SU-DHL-6 (cell line): ENCODE data around the gene AGL.

Source experiments
- H2AFZ ChIP-seq: fragments of 200-600 bp; sonication (generic); 2 replicates; pipeline ENCODE4 v1.6.1; 2014; ENCODE audit warnings: low read depth, mild to moderate bottlenecking, moderate library complexity, mixed read lengths, antibody characterized with exemption, low read length; ENCODE audit not compliant: severe bottlenecking
- H3F3A ChIP-seq: fragments of 200-600 bp; shearing (Covaris generic); 2 replicates; pipeline ENCODE4 v1.6.0; 2016; ENCODE audit warnings: antibody characterized with exemption, mild to moderate bottlenecking; ENCODE audit not compliant: insufficient read depth
- H3K27ac ChIP-seq: fragments of 200-600 bp; sonication (generic); 2 replicates; pipeline ENCODE4 v1.5.1; 2016; ENCODE audit warnings: low read depth, mild to moderate bottlenecking, low read length, moderate library complexity, mixed read lengths
- H3K27me3 ChIP-seq: fragments of 200-600 bp; sonication (generic), shearing (Covaris generic); 2 replicates; pipeline ENCODE4 v1.6.0; 2014; ENCODE audit warnings: mild to moderate bottlenecking, low read length
- H3K36me3 ChIP-seq: fragments of 200-600 bp; sonication (generic); 2 replicates; pipeline ENCODE4 v1.6.1; 2014; ENCODE audit warnings: mild to moderate bottlenecking, low read length, mixed read lengths
- H3K4me2 ChIP-seq: fragments of 300-600, 200-600 bp; shearing (Covaris generic), sonication (generic); 2 replicates; pipeline ENCODE4 v1.6.0; 2014; ENCODE audit warnings: low read length, low read depth, mild to moderate bottlenecking; ENCODE audit not compliant: poor library complexity, severe bottlenecking
- H3K4me3 ChIP-seq: fragments of 200-600 bp; sonication (generic); 2 replicates; pipeline ENCODE4 v1.5.1; 2014; ENCODE audit warnings: antibody characterized with exemption, low read length, mild to moderate bottlenecking, mixed read lengths; ENCODE audit not compliant: insufficient read depth, poor library complexity, severe bottlenecking
- H3K79me2 ChIP-seq: fragments of 200-600 bp; sonication (generic); 2 replicates; pipeline ENCODE4 v1.6.1; 2014; ENCODE audit warnings: mild to moderate bottlenecking, low read length, moderate library complexity; ENCODE audit not compliant: insufficient read depth
- H3K9ac ChIP-seq: fragments of 200-600 bp; sonication (generic); 2 replicates; pipeline ENCODE4 v1.7.0; 2014; ENCODE audit warnings: mild to moderate bottlenecking, low read length
- H3K9me2 ChIP-seq: fragments of 200-600 bp; sonication (generic); replicated peaks from 2 replicates; pipeline ENCODE4 v1.6.1; 2014; ENCODE audit warnings: low read length; ENCODE audit not compliant: insufficient read depth
- H3K9me3 ChIP-seq: fragments of 200-600 bp; sonication (generic); 2 replicates; pipeline ENCODE4 v1.6.1; 2014; ENCODE audit warnings: low read length, mixed read lengths; ENCODE audit not compliant: insufficient read depth
- H4K20me1 ChIP-seq: fragments of 200-600 bp; sonication (generic); 2 replicates; pipeline ENCODE4 v1.6.1; 2014; ENCODE audit warnings: low read depth, mild to moderate bottlenecking, antibody characterized with exemption, low read length, moderate library complexity, mixed read lengths
- EZH2phosphoT487 ChIP-seq: fragments of 200-600 bp; sonication (generic), shearing (Covaris generic); conservative IDR thresholded peaks from 2 replicates; pipeline ENCODE4 v1.6.1; 2018; ENCODE audit warnings: mild to moderate bottlenecking, antibody characterized with exemption, low read length, moderate library complexity, mixed read lengths
- TF ChIP-seq, protein P1 (sequence below): fragments of 200-600 bp; sonication (generic); IDR thresholded peaks from one replicate; pipeline ENCODE4 v1.5.1; 2017; ENCODE audit warnings: antibody characterized with exemption, mild to moderate bottlenecking, low read length, moderate library complexity; ENCODE audit not compliant: insufficient read depth, poor library complexity, severe bottlenecking

Gene AGL

GRCh38 chr1:99950486-99950885 is 100.3 kb downstream of the AGL start:
- Histone ChIP-seq H3F3A (no peaks in the 10 kb centered on the region), H3K9me3 (no peaks in the 10 kb centered on the region), H3K79me2 (no peaks in the 10 kb centered on the region), H3K27ac (no peak overlapping the region), H3K36me3 (no peaks in the 10 kb centered on the region), H3K9me2 (no peaks in the 10 kb centered on the region), H3K27me3 (no peaks in the 10 kb centered on the region), H3K4me3 (no peak overlapping the region), H4K20me1 (no peaks in the 10 kb centered on the region), H3K4me2 (no peak overlapping the region), H2AFZ (no peak overlapping the region), H3K9ac (no peak overlapping the region)
- no peak for TF ChIP-seq EZH2phosphoT487
- TF ChIP-seq, protein P1, sequence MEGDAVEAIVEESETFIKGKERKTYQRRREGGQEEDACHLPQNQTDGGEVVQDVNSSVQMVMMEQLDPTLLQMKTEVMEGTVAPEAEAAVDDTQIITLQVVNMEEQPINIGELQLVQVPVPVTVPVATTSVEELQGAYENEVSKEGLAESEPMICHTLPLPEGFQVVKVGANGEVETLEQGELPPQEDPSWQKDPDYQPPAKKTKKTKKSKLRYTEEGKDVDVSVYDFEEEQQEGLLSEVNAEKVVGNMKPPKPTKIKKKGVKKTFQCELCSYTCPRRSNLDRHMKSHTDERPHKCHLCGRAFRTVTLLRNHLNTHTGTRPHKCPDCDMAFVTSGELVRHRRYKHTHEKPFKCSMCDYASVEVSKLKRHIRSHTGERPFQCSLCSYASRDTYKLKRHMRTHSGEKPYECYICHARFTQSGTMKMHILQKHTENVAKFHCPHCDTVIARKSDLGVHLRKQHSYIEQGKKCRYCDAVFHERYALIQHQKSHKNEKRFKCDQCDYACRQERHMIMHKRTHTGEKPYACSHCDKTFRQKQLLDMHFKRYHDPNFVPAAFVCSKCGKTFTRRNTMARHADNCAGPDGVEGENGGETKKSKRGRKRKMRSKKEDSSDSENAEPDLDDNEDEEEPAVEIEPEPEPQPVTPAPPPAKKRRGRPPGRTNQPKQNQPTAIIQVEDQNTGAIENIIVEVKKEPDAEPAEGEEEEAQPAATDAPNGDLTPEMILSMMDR, result no peak

DNA sequence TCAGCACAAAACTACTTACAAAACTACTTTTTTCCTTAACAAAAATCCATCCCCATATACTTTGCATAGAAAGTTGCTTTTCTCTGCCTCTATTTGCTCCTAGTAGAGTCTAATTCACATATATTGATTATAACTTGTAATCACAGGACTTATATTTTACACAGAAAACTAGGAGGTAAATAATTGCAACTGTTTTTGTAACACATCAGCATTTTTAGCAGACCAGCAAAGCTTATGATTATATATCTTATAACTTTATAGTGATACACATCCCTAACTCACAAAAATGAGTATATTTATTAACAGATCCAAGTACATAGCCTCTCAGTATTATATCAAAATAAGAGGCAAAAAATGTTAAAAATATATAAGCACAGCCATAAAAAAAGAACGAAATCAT is 102.4 kb downstream of the AGL start:
- Histone ChIP-seq H3K27me3 (no peaks in the 10 kb centered on the region), H3K9me3 (no peaks in the 10 kb centered on the region), H3K4me3 (no peak overlapping the region), H3K79me2 (no peaks in the 10 kb centered on the region), H3K9me2 (no peaks in the 10 kb centered on the region), H3K9ac (no peak overlapping the region), H4K20me1 (no peaks in the 10 kb centered on the region), H2AFZ (no peak overlapping the region), H3K27ac (no peak overlapping the region), H3K4me2 (no peak overlapping the region), H3F3A (no peaks in the 10 kb centered on the region), H3K36me3 (no peaks in the 10 kb centered on the region)
- TF ChIP-seq, protein P1, result no peak
- no peak for TF ChIP-seq EZH2phosphoT487

GRCh38 chr1:99955375-99955774 is 105.2 kb downstream of the AGL start:
- Histone ChIP-seq H3K27me3 (no peaks in the 10 kb centered on the region), H3K27ac (no peak overlapping the region), H3F3A (no peaks in the 10 kb centered on the region), H3K4me2 (no peak overlapping the region), H3K79me2 (no peaks in the 10 kb centered on the region), H4K20me1 (no peaks in the 10 kb centered on the region), H3K9ac (no peak overlapping the region), H3K9me2 (no peaks in the 10 kb centered on the region), H3K4me3 (no peak overlapping the region), H3K9me3 (no peaks in the 10 kb centered on the region), H3K36me3 (no peaks in the 10 kb centered on the region), H2AFZ (no peak overlapping the region)
- TF ChIP-seq EZH2phosphoT487, result no peak
- TF ChIP-seq, protein P1, result no peak
